GM18951 (cell line): ENCODE data around the gene NUP153.
"Not testable (repeated sequence)": the region's sequence is repeated elsewhere in the genome, so short reads cannot be mapped to it uniquely, and the experiment has no call there.

Source experiments
- POLR2A ChIP-seq: IDR thresholded peaks from 4 replicates; pipeline ENCODE4 v1.6.1; 2011; ENCODE audit warnings: mild to moderate bottlenecking; ENCODE audit not compliant: insufficient read length, insufficient read depth; ENCODE audit errors: extremely low read depth
- in situ Hi-C: fragments of 300-500 bp; cut with MboI; formaldehyde crosslinking; loops from one replicate; pipeline ENCODE4 v1.12.0; 2022; ENCODE audit warnings: low sequenced_read_pairs, mixed read lengths, inconsistent platforms; ENCODE audit not compliant: unreplicated experiment

NUP153 gene

GRCh38 chr6:17706580-17707370 lies at the start of gene NUP153:
Gene NUP153 (minus strand): TSS chr6:17706925. CDS start chr6:17706387, 538 bp downstream.
- TF ChIP-seq POLR2A = peak; percentile 90
- in situ Hi-C loops = no loop called here

GRCh38 chr6:17754254-17754653 lies 47.5 kb upstream of the NUP153 start:
- in situ Hi-C loops = no loop called here
- no peak for TF ChIP-seq POLR2A

- in situ Hi-C loops = not testable (repeated sequence)
Measured at GRCh38 chr6:17745324-17745723, 38.6 kb upstream of the NUP153 start.

- in situ Hi-C loops = not testable (repeated sequence)
Measured at GRCh38 chr6:17744757-17745308, 38.1 kb upstream of the NUP153 start.

- no peak for TF ChIP-seq POLR2A
- in situ Hi-C loops = no loop called here
Measured at GRCh38 chr6:17744019-17744756, 37.5 kb upstream of the NUP153 start.

GRCh38 chr6:17741507-17741906 lies 34.8 kb upstream of the NUP153 start:
- in situ Hi-C loops = no loop called here
- TF ChIP-seq POLR2A = no peak

GRCh38 chr6:17740559-17741220 lies 34.0 kb upstream of the NUP153 start:
- TF ChIP-seq POLR2A = no peak
- in situ Hi-C loops = no loop called here

GRCh38 chr6:17737704-17738252 lies 31.1 kb upstream of the NUP153 start:
- in situ Hi-C loops = no loop called here
- no peak for TF ChIP-seq POLR2A

- in situ Hi-C loops = not testable (repeated sequence)
Measured at GRCh38 chr6:17735311-17735710, 28.6 kb upstream of the NUP153 start.

- in situ Hi-C loops = no loop called here
- TF ChIP-seq POLR2A = no peak
Measured at GRCh38 chr6:17730078-17730704, 23.5 kb upstream of the NUP153 start.

GRCh38 chr6:17729223-17730077 lies 22.7 kb upstream of the NUP153 start:
- TF ChIP-seq POLR2A = no peak
- in situ Hi-C loops = no loop called here

GRCh38 chr6:17728551-17729222 lies 22.0 kb upstream of the NUP153 start:
- TF ChIP-seq POLR2A = no peak

GRCh38 chr6:17725083-17725482 lies 18.4 kb upstream of the NUP153 start:
- in situ Hi-C loops = no loop called here

More at GRCh38 chr6:17728551-17729222, 22.0 kb upstream of the NUP153 start:
- in situ Hi-C loops = no loop called here

More at GRCh38 chr6:17725083-17725482, 18.4 kb upstream of the NUP153 start:
- TF ChIP-seq POLR2A = no peak
